Chondrocyte (in vitro differentiated cells): ENCODE results near the gene ZDHHC11. TPM values are rescaled to one million over a fixed set of nuclear protein-coding genes. Genes with fewer than 3 reads are reported as not detected.
"Not testable (repeated sequence)": the region's sequence is repeated elsewhere in the genome, so short reads cannot be mapped to it uniquely, and the experiment has no call there.

Experiments
- DNase-seq: peaks from one replicate; pipeline ENCODE4 v3.0.0; 2021; ENCODE audit warnings: mixed read lengths, low spot score
- H3K27ac Mint-ChIP-seq: one replicate; pipeline ENCODE4 v1.8.0; 2021; ENCODE audit warnings: mild to moderate bottlenecking, moderate library complexity, mixed read lengths; ENCODE audit not compliant: unreplicated experiment
- H3K27me3 Mint-ChIP-seq: 2 replicates; pipeline ENCODE4 v1.8.0; 2021; ENCODE audit warnings: low read depth, mixed read lengths
- H3K36me3 Mint-ChIP-seq: 2 replicates; pipeline ENCODE4 v1.8.0; 2021; ENCODE audit warnings: low read depth, mixed read lengths
- H3K4me1 Mint-ChIP-seq: 2 replicates; pipeline ENCODE4 v1.8.0; 2021; ENCODE audit warnings: low read depth, mild to moderate bottlenecking, mixed read lengths
- H3K4me3 Mint-ChIP-seq: one replicate; pipeline ENCODE4 v1.8.0; 2021; ENCODE audit warnings: mild to moderate bottlenecking, moderate library complexity, mixed read lengths; ENCODE audit not compliant: unreplicated experiment
- H3K9me3 Mint-ChIP-seq: 2 replicates; pipeline ENCODE4 v1.8.0; 2021; ENCODE audit warnings: low read depth, mixed read lengths
- CTCF ChIP-seq: fragments of 200-600 bp; sonication (generic); IDR thresholded peaks from 2 replicates; pipeline ENCODE4 v1.5.0; 2021; ENCODE audit warnings: antibody characterized with exemption, mild to moderate bottlenecking, moderate library complexity
- total RNA-seq: library from RNA; stranded (reverse); gene quantifications from 3 replicates; pipeline ENCODE4 v1.2.1, GENCODE V29; 2021

The ZDHHC11 gene
- total RNA-seq, 1 donor from 2014 or later = 1.9 TPM

GRCh38 chr5:883475-884181 is 32.8 kb upstream of the ZDHHC11 start:
- H3K36me3 Mint-ChIP-seq = peaks cover 56% of the 10 kb centered on the region

GRCh38 chr5:882253-883183 is 31.7 kb upstream of the ZDHHC11 start:
- H3K4me3 Mint-ChIP-seq = no peak overlapping the region
- DNase-seq = no peak

More at GRCh38 chr5:883475-884181, 32.8 kb upstream of the ZDHHC11 start:
- peaks cover 7% of the 10 kb centered on the region for H3K4me1 Mint-ChIP-seq
- no peak for TF ChIP-seq CTCF
- no peaks in the 10 kb centered on the region for H3K27me3 Mint-ChIP-seq
- H3K27ac Mint-ChIP-seq = no peak overlapping the region
- H3K4me3 Mint-ChIP-seq = no peak overlapping the region
- peak; percentile 92 for DNase-seq
- no peaks in the 10 kb centered on the region for H3K9me3 Mint-ChIP-seq

GRCh38 chr5:881551-881935 is 30.8 kb upstream of the ZDHHC11 start:
- Mint-ChIP-seq H3K4me1 (no peaks in the 10 kb centered on the region), H3K27me3 (no peaks in the 10 kb centered on the region), H3K9me3 (no peaks in the 10 kb centered on the region), H3K27ac (no peak overlapping the region), H3K36me3 (peaks cover 48% of the 10 kb centered on the region), H3K4me3 (no peak overlapping the region)
- no peak for TF ChIP-seq CTCF
- peak; percentile 75 for DNase-seq

More at GRCh38 chr5:882253-883183, 31.7 kb upstream of the ZDHHC11 start:
- H3K27ac Mint-ChIP-seq = peak overlapping the region; percentile 1
- H3K9me3 Mint-ChIP-seq = no peaks in the 10 kb centered on the region
- H3K36me3 Mint-ChIP-seq = peaks cover 56% of the 10 kb centered on the region
- H3K27me3 Mint-ChIP-seq = no peaks in the 10 kb centered on the region
- H3K4me1 Mint-ChIP-seq = no peaks in the 10 kb centered on the region
- no peak for TF ChIP-seq CTCF

GRCh38 chr5:880816-881550 is 30.2 kb upstream of the ZDHHC11 start:
- Mint-ChIP-seq H3K27me3 (no peaks in the 10 kb centered on the region), H3K4me1 (no peaks in the 10 kb centered on the region), H3K27ac (no peak overlapping the region), H3K9me3 (no peaks in the 10 kb centered on the region), H3K36me3 (peaks cover 45% of the 10 kb centered on the region), H3K4me3 (no peak overlapping the region)
- peak; percentile 91 for DNase-seq
- no peak for TF ChIP-seq CTCF

GRCh38 chr5:878677-879076 is 27.9 kb upstream of the ZDHHC11 start:
- H3K4me1 Mint-ChIP-seq, H3K4me3 Mint-ChIP-seq: not testable (repeated sequence)

More at GRCh38 chr5:878677-879076, 27.9 kb upstream of the ZDHHC11 start:
- not testable (repeated sequence) for H3K9me3 Mint-ChIP-seq, DNase-seq, H3K27me3 Mint-ChIP-seq, H3K27ac Mint-ChIP-seq
- H3K36me3 Mint-ChIP-seq = peaks cover 40% of the 10 kb centered on the region
